ENCODE data around the gene MPND. TPM values are rescaled to one million over a fixed set of nuclear protein-coding genes. Genes with fewer than 3 reads are reported as not detected.

Gene MPND
- total and polyA plus RNA-seq, 2 of the 13 experiments (the other 11 are each of a cell fraction or from before 2014, with no cell fraction given) = 10.8 to 15.8 TPM

DNA sequence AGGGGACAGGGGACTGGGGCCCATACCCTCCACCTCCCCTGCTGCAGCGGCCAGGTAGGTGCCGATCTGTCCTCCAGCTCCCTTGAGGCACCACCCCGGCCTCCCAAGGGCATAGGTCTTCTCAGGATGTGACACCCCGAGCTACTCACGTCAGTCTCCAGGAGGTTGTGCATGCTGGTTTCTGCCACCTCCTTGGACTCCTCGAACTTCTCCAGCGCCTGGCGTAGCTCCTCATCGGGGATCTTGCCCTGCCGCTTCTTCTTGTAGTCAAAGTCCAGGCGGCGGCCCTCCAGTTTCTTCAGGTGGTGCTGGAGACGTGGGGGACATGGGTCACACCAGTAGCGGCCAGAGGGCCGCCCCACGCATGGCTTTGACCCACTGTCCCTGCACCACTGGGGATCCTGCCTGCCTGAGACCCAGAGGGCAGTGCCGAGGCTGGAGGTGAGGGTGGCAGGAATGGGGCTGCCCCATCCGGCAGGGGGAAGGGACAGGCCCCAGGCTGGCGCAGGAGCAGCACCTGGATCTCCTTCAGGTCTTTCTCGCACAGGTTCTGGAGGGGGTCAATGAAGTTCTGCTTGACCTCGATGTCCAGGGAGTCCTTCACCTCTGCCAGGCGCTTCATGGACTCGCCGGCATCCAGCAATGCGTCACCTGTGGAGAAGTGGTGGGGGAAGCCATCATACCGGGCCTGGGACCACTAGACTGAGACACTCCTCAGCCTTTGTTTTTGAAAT is 20.4 kb downstream of the MPND start:
- BruUV-seq (replicated peaks) = no TSS peak
- Histone ChIP-seq H3K4me3 (replicated peaks in 1 of 3; ENCODE audit: insufficient read depth in 1 of 3, low read depth in 2 of 3, low read length in 3 of 3) (no peak overlapping the region), H2AFZ (ENCODE audit: low read length) (no peak overlapping the region), H3K9me3 (ENCODE audit: low read length) (no peaks in the 10 kb centered on the region), H3K9ac (ENCODE audit: insufficient read depth, low read depth, low read length) (no peak overlapping the region), H3K36me3 (replicated peaks in 1 of 2; ENCODE audit: control insufficient read depth in 1 of 2, insufficient read depth in 2 of 2, low read length in 2 of 2) (peaks cover 28 to 72% of the 10 kb centered on the region in 2 experiments; a peak in 4 of 5 replicates), H3K4me2 (ENCODE audit: low read depth, low read length) (no peak overlapping the region), H3K27me3 (ENCODE audit: control insufficient read depth in 1 of 2, insufficient read depth in 2 of 2, low read length in 2 of 2) (no peaks in the 10 kb centered on the region), H4K20me1 (ENCODE audit: insufficient read depth, low read length) (no peaks in the 10 kb centered on the region), H3K4me1 (ENCODE audit: insufficient read depth, low read length) (no peaks in the 10 kb centered on the region), H3K79me2 (ENCODE audit: insufficient read depth, low read length) (peaks cover 2% of the 10 kb centered on the region), H3K27ac (ENCODE audit: extremely low read length, insufficient read depth, low read length) (no peak overlapping the region)
- TF ChIP-seq AGO2 (optimal IDR thresholded peaks at IDR 0.05; ENCODE audit: low read depth, low read length) = peak; percentile 41
- TF ChIP-seq ZNF431 (CRISPR knock-in tag; IDR thresholded peaks at IDR 0.05; ENCODE audit: borderline replicate concordance, low read depth) = no peak
- no peak for TF ChIP-seq NR0B2 (CRISPR knock-in tag; IDR thresholded peaks at IDR 0.05)
- TF ChIP-seq SALL1 (CRISPR knock-in tag; IDR thresholded peaks at IDR 0.05) = 0 out of 2 replicates have a peak, but pooled peaks have one; percentile 4
- peak; percentile 22 for TF ChIP-seq AGO1 (IDR thresholded peaks at IDR 0.05; ENCODE audit: low read depth, low read length, poor library complexity, severe bottlenecking)
- TF ChIP-seq U2AF1 (optimal IDR thresholded peaks at IDR 0.05; ENCODE audit: low read depth, low read length) = no peak
- no peak for TF ChIP-seq ETV5 (CRISPR knock-in tag; IDR thresholded peaks at IDR 0.05; ENCODE audit: borderline replicate concordance)
- TF ChIP-seq YEATS4 (CRISPR knock-in tag; IDR thresholded peaks at IDR 0.05; ENCODE audit: borderline replicate concordance) = no peak
- TF ChIP-seq, protein P1, sequence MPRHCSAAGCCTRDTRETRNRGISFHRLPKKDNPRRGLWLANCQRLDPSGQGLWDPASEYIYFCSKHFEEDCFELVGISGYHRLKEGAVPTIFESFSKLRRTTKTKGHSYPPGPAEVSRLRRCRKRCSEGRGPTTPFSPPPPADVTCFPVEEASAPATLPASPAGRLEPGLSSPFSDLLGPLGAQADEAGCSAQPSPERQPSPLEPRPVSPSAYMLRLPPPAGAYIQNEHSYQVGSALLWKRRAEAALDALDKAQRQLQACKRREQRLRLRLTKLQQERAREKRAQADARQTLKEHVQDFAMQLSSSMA (CRISPR knock-in tag; IDR thresholded peaks at IDR 0.05) = no peak
- TF ChIP-seq POLR2A (IDR thresholded peaks at IDR 0.05; ENCODE audit: insufficient read depth in 1 of 2, low read depth in 2 of 2, low read length in 2 of 2) = peak in 1 of 2 experiments; percentile 40; a peak in 2 of 4 replicates
- TF ChIP-seq BCL3 (CRISPR knock-in tag; IDR thresholded peaks at IDR 0.05) = 0 out of 2 replicates have a peak, but pooled peaks have one; percentile 41
- no peak for TF ChIP-seq CBX1 (IDR thresholded peaks at IDR 0.05; ENCODE audit: low read depth)
- in situ Hi-C loops (cut with HindIII; ENCODE audit: extremely low pct_ligation_motif_present, low pct_unique_long_range_greater_than_20kb) (no loop called here), intact Hi-C loops (cut with micrococcal nuclease; ENCODE audit: unreplicated experiment) (no loop called here)
- ChIA-PET CTCF (ENCODE audit: low intra/inter-chr PET ratio, low total read pairs) (interaction anchor here (0.7 kb wide), 1 partner anchor 36 kb away, joined by 3 read pairs; no protein-coding TSS in a partner anchor), POLR2A (interaction anchor here (2.5 to 2.7 kb wide), 2 partner anchors 11 to 21 kb away, joined by 10 to 11 read pairs; partner anchors contain the start of gene MPND)
- DNase-seq (ENCODE audit: low spot score) = no peak
- FAIRE-seq = no peak
- no peak for ATAC-seq
- 98% methylated on average over 15 of the region's 26 CpGs for WGBS (ENCODE audit: low lambda C conversion rate)

All from HepG2 (cell line).